Measurements from ENCODE around the gene WRAP73. TPM values are rescaled to one million over a fixed set of nuclear protein-coding genes. Genes with fewer than 3 reads are reported as not detected.

The WRAP73 gene
- total RNA-seq, 1 donor from 2014 or later, result 15.6 TPM

- Histone ChIP-seq H3K9ac (ENCODE audit: low read length) (no peak overlapping the region), H3K79me2 (ENCODE audit: insufficient read depth, low read length) (no peaks in the 10 kb centered on the region), H3K27ac (ENCODE audit: low read depth, low read length) (no peak overlapping the region), H3K4me3 (ENCODE audit: insufficient read depth, low read depth, low read length) (no peak overlapping the region), H3K4me1 (ENCODE audit: insufficient read depth, low read length) (peaks cover 7% of the 10 kb centered on the region), H3K27me3 (ENCODE audit: insufficient read depth, low read length) (peaks cover 7% of the 10 kb centered on the region), H3K4me2 (ENCODE audit: low read length) (no peak overlapping the region), H3K9me3 (ENCODE audit: insufficient read depth, low read depth, low read length) (peaks cover 7% of the 10 kb centered on the region), H4K20me1 (ENCODE audit: insufficient read depth, low read length) (no peaks in the 10 kb centered on the region), H2AFZ (ENCODE audit: low read depth, low read length) (no peak overlapping the region), H3K36me3 (ENCODE audit: insufficient read depth, low read length) (no peaks in the 10 kb centered on the region)
- Mint-ChIP-seq H3K27me3 (ENCODE audit: low read depth, unreplicated experiment) (peaks cover 9% of the 10 kb centered on the region), H3K4me3 (ENCODE audit: unreplicated experiment) (no peak overlapping the region), H3K4me1 (ENCODE audit: low read depth, unreplicated experiment) (no peaks in the 10 kb centered on the region), H3K9me3 (ENCODE audit: unreplicated experiment) (peaks cover 3% of the 10 kb centered on the region), H3K27ac (ENCODE audit: unreplicated experiment) (no peak overlapping the region), H3K36me3 (ENCODE audit: low read depth, unreplicated experiment) (no peaks in the 10 kb centered on the region)
- TF ChIP-seq EZH2 (IDR thresholded peaks at IDR 0.05; ENCODE audit: insufficient read depth, low read length) (no peak), CTCF (IDR thresholded peaks at IDR 0.05; ENCODE audit: insufficient read depth, low read depth, low read length) (no peak)
- no peak for DNase-seq (ENCODE audit: low read depth)
- FAIRE-seq, result no peak
These were observed 68.4 kb downstream of the WRAP73 start for GRCh38 chr1:3581296-3582036.

Other genes with a start within 250 kb of the WRAP73 start
- gene ARHGEF16, start 195.4 kb downstream of the WRAP73 start, total RNA-seq, result 3.7 and 4.1 TPM in 2 replicates
- gene MEGF6, start 38.6 kb downstream of the WRAP73 start, total RNA-seq, result 10.9 and 14.8 TPM in 2 replicates
- 33.7 and 36.0 TPM in 2 replicates for gene TPRG1L, start 25.1 kb downstream of the WRAP73 start, total RNA-seq
- gene TP73, start 2.4 kb upstream of the WRAP73 start, total RNA-seq, result 0.18 TPM in 1 of 2 replicates, not detected in the other
- not detected in 2 replicates for gene CCDC27, start 102.3 kb upstream of the WRAP73 start, total RNA-seq
- gene SMIM1, start 122.6 kb upstream of the WRAP73 start, total RNA-seq, result 6.4 and 6.6 TPM in 2 replicates
- gene LRRC47, start 146.4 kb upstream of the WRAP73 start, total RNA-seq, result 48.7 and 51.5 TPM in 2 replicates
- 35.0 and 43.6 TPM in 2 replicates for gene CEP104, start 207.1 kb upstream of the WRAP73 start, total RNA-seq
- 5.9 and 7.4 TPM in 2 replicates for gene DFFB, start 207.4 kb upstream of the WRAP73 start, total RNA-seq